Measurements from ENCODE around the gene ATF6B.
"Not testable (repeated sequence)": the region's sequence is repeated elsewhere in the genome, so short reads cannot be mapped to it uniquely, and the experiment has no call there.

Gene ATF6B

GRCh38 chr6:32153564-32154513, 25.8 kb upstream of the ATF6B start, which contains the start of gene PPT2:
TSS of gene PPT2 (plus strand) at chr6:32154141. CDS start at chr6:32154595, 454 bp downstream.
- peak; percentile 55 for DNase-seq

- no peak for DNase-seq
Measured at GRCh38 chr6:32152769-32153563, 24.9 kb upstream of the ATF6B start.

- DNase-seq = no peak
Measured at GRCh38 chr6:32151863-32152768, 24.1 kb upstream of the ATF6B start, which contains the start of gene PRRT1. TSS of gene PRRT1 (minus strand) at chr6:32151939. CDS start at chr6:32151827, 112 bp downstream.

- no peak for DNase-seq
Measured at GRCh38 chr6:32151181-32151862, 23.3 kb upstream of the ATF6B start.

- DNase-seq = no peak
Measured at GRCh38 chr6:32149932-32150870, 22.2 kb upstream of the ATF6B start.

GRCh38 chr6:32149092-32149755, 21.2 kb upstream of the ATF6B start:
- DNase-seq = no peak

GRCh38 chr6:32148289-32149091, 20.4 kb upstream of the ATF6B start:
- peak; percentile 76 for DNase-seq

GRCh38 chr6:32147401-32148132, 19.5 kb upstream of the ATF6B start:
- no peak for DNase-seq

GRCh38 chr6:32146687-32147086, 18.6 kb upstream of the ATF6B start:
- no peak for DNase-seq

- no peak for DNase-seq
Measured at GRCh38 chr6:32146287-32146686, 18.2 kb upstream of the ATF6B start.

- not testable (repeated sequence) for DNase-seq
Measured at GRCh38 chr6:32144238-32144637, 16.2 kb upstream of the ATF6B start.

GRCh38 chr6:32140420-32141046, 12.5 kb upstream of the ATF6B start:
- no peak for DNase-seq

- DNase-seq = no peak
Measured at GRCh38 chr6:32139590-32139989, 11.5 kb upstream of the ATF6B start.

- no peak for DNase-seq
Measured at GRCh38 chr6:32137454-32137853, 9.4 kb upstream of the ATF6B start.

- DNase-seq = no peak
Measured at GRCh38 chr6:32133786-32134185, 5.7 kb upstream of the ATF6B start.

GRCh38 chr6:32132110-32132509, 4.1 kb upstream of the ATF6B start:
- no peak for DNase-seq

GRCh38 chr6:32131439-32131948, 3.4 kb upstream of the ATF6B start:
- DNase-seq = no peak

Data from activated CD4-positive, CD25-positive, alpha-beta regulatory T cell treated with anti-CD3 and anti-CD28 coated beads, Interleukin-2, amount 50 U/mL, for 72 hours (primary cell).